Erythroblast (primary cell): Measurements from ENCODE around the gene PCDHB11.

ENCODE experiments used
- GATA1 ChIP-seq: IDR thresholded peaks from 2 replicates; pipeline ENCODE4 v1.6.1; 2011; ENCODE audit warnings: low read depth, mild to moderate bottlenecking, control low read depth, low read length, moderate library complexity
- POLR2A ChIP-seq: IDR thresholded peaks from 2 replicates; pipeline ENCODE4 v1.6.1; 2011; ENCODE audit warnings: mild to moderate bottlenecking, low read length

- TF ChIP-seq POLR2A (no peak), GATA1 (no peak)
Measured at GRCh38 chr5:141150224-141150992, 49.0 kb upstream of the PCDHB11 start.
